SK-N-MC (cell line): Measurements from ENCODE around the gene SLC6A7.

ENCODE experiments used
- EZH2 ChIP-seq: fragments of 200-600 bp; sonication (generic); IDR thresholded peaks from one replicate; pipeline ENCODE4 v1.6.1; 2017; ENCODE audit warnings: antibody characterized with exemption
- POLR2AphosphoS5 ChIP-seq: IDR thresholded peaks from 2 replicates; pipeline ENCODE4 v1.6.1; 2012; ENCODE audit warnings: mild to moderate bottlenecking, low read depth, low read length, borderline replicate concordance

DNA sequence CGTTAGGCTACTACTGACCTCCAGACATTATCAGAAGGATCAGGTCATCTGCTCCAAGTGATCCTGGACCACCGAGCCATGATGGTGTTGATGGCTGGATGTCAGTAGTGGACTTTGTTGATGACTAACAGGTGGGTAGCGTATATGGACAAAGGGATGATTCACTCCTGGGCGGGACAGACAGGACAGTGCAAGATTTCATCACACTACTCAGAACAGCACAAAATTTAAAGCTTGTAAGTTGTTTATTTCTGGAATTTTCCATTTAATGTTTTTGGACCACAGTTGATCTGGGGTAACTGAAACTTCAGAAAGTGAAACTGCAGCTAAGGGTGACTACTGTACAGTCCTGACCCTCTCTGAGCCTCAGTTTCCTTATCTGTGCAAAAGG lies 46.9 kb upstream of the SLC6A7 start:
- no peak for TF ChIP-seq POLR2AphosphoS5
- TF ChIP-seq EZH2, result no peak
